ENCODE results near the gene NOTCH2.
"Not testable (repeated sequence)": the region's sequence is repeated elsewhere in the genome, so short reads cannot be mapped to it uniquely, and the experiment has no call there.

NOTCH2 gene

GRCh38 chr1:120069067-120069919 is at the start of gene NOTCH2:
TSS of gene NOTCH2 (minus strand) at chr1:120069662. CDS start at chr1:120069406, 256 bp downstream.
- H3K4me3 Mint-ChIP-seq = peak within 1 kb of the TSS; percentile 68 to 77 (median 72)
- H3K27ac Mint-ChIP-seq; H3K36me3 Mint-ChIP-seq (ENCODE audit: low read depth); H3K9me3 Mint-ChIP-seq; H3K27me3 Mint-ChIP-seq (ENCODE audit: low read depth): not testable (repeated sequence)
- peaks cover 11% of the 10 kb centered on the region for H3K4me1 Mint-ChIP-seq

GRCh38 chr1:120117371-120118177 is 48.1 kb upstream of the NOTCH2 start:
- not testable (repeated sequence) for H3K4me3 Mint-ChIP-seq; H3K9me3 Mint-ChIP-seq; H3K36me3 Mint-ChIP-seq (ENCODE audit: low read depth); H3K27me3 Mint-ChIP-seq (ENCODE audit: low read depth); H3K4me1 Mint-ChIP-seq
- H3K27ac Mint-ChIP-seq = peak overlapping the region; percentile 55 to 81 (median 74)

GRCh38 chr1:120116094-120116493 is 46.6 kb upstream of the NOTCH2 start:
- not testable (repeated sequence) for H3K4me3 Mint-ChIP-seq; H3K9me3 Mint-ChIP-seq; H3K36me3 Mint-ChIP-seq (ENCODE audit: low read depth); H3K27me3 Mint-ChIP-seq (ENCODE audit: low read depth); H3K4me1 Mint-ChIP-seq
- H3K27ac Mint-ChIP-seq = peak overlapping the region; percentile 2 to 4 (median 4)

GRCh38 chr1:120113134-120113533 is 43.7 kb upstream of the NOTCH2 start:
- not testable (repeated sequence) for H3K36me3 Mint-ChIP-seq (ENCODE audit: low read depth); H3K4me1 Mint-ChIP-seq; H3K4me3 Mint-ChIP-seq; H3K27me3 Mint-ChIP-seq (ENCODE audit: low read depth); H3K9me3 Mint-ChIP-seq; H3K27ac Mint-ChIP-seq

GRCh38 chr1:120112212-120112611 is 42.8 kb upstream of the NOTCH2 start:
- not testable (repeated sequence) for H3K27me3 Mint-ChIP-seq (ENCODE audit: low read depth); H3K4me3 Mint-ChIP-seq; H3K4me1 Mint-ChIP-seq; H3K36me3 Mint-ChIP-seq (ENCODE audit: low read depth); H3K9me3 Mint-ChIP-seq
- H3K27ac Mint-ChIP-seq = peak overlapping the region in 1 of 3 experiments; percentile 54

- not testable (repeated sequence) for H3K27ac Mint-ChIP-seq; H3K36me3 Mint-ChIP-seq (ENCODE audit: low read depth); H3K4me3 Mint-ChIP-seq; H3K27me3 Mint-ChIP-seq (ENCODE audit: low read depth); H3K9me3 Mint-ChIP-seq; H3K4me1 Mint-ChIP-seq
Observed at GRCh38 chr1:120111771-120112170, 42.3 kb upstream of the NOTCH2 start.

- H3K4me1 Mint-ChIP-seq; H3K27ac Mint-ChIP-seq; H3K4me3 Mint-ChIP-seq; H3K36me3 Mint-ChIP-seq (ENCODE audit: low read depth); H3K27me3 Mint-ChIP-seq (ENCODE audit: low read depth); H3K9me3 Mint-ChIP-seq: not testable (repeated sequence)
Observed at GRCh38 chr1:120111008-120111407, 41.5 kb upstream of the NOTCH2 start.

GRCh38 chr1:120109656-120110055 is 40.2 kb upstream of the NOTCH2 start:
- not testable (repeated sequence) for H3K27ac Mint-ChIP-seq

GRCh38 chr1:120109180-120109579 is 39.7 kb upstream of the NOTCH2 start:
- not testable (repeated sequence) for H3K4me1 Mint-ChIP-seq; H3K27ac Mint-ChIP-seq; H3K27me3 Mint-ChIP-seq (ENCODE audit: low read depth); H3K36me3 Mint-ChIP-seq (ENCODE audit: low read depth); H3K4me3 Mint-ChIP-seq; H3K9me3 Mint-ChIP-seq

More at GRCh38 chr1:120109656-120110055, 40.2 kb upstream of the NOTCH2 start:
- not testable (repeated sequence) for H3K27me3 Mint-ChIP-seq (ENCODE audit: low read depth); H3K9me3 Mint-ChIP-seq; H3K36me3 Mint-ChIP-seq (ENCODE audit: low read depth); H3K4me1 Mint-ChIP-seq; H3K4me3 Mint-ChIP-seq

GRCh38 chr1:120105288-120105687 is 35.8 kb upstream of the NOTCH2 start:
- not testable (repeated sequence) for H3K4me1 Mint-ChIP-seq; H3K9me3 Mint-ChIP-seq; H3K27ac Mint-ChIP-seq; H3K36me3 Mint-ChIP-seq (ENCODE audit: low read depth); H3K4me3 Mint-ChIP-seq; H3K27me3 Mint-ChIP-seq (ENCODE audit: low read depth)

- not testable (repeated sequence) for H3K4me3 Mint-ChIP-seq; H3K4me1 Mint-ChIP-seq; H3K9me3 Mint-ChIP-seq; H3K36me3 Mint-ChIP-seq (ENCODE audit: low read depth); H3K27me3 Mint-ChIP-seq (ENCODE audit: low read depth); H3K27ac Mint-ChIP-seq
Observed at GRCh38 chr1:120103768-120104167, 34.3 kb upstream of the NOTCH2 start.

GRCh38 chr1:120101593-120101992 is 32.1 kb upstream of the NOTCH2 start:
- not testable (repeated sequence) for H3K4me1 Mint-ChIP-seq; H3K27ac Mint-ChIP-seq; H3K27me3 Mint-ChIP-seq (ENCODE audit: low read depth); H3K4me3 Mint-ChIP-seq; H3K36me3 Mint-ChIP-seq (ENCODE audit: low read depth); H3K9me3 Mint-ChIP-seq

- H3K9me3 Mint-ChIP-seq; H3K27ac Mint-ChIP-seq; H3K36me3 Mint-ChIP-seq (ENCODE audit: low read depth); H3K4me3 Mint-ChIP-seq; H3K27me3 Mint-ChIP-seq (ENCODE audit: low read depth); H3K4me1 Mint-ChIP-seq: not testable (repeated sequence)
Observed at GRCh38 chr1:120100590-120100989, 31.1 kb upstream of the NOTCH2 start.

GRCh38 chr1:120098986-120099759 is 29.7 kb upstream of the NOTCH2 start:
- not testable (repeated sequence) for H3K4me3 Mint-ChIP-seq; H3K36me3 Mint-ChIP-seq (ENCODE audit: low read depth); H3K27me3 Mint-ChIP-seq (ENCODE audit: low read depth); H3K9me3 Mint-ChIP-seq; H3K4me1 Mint-ChIP-seq; H3K27ac Mint-ChIP-seq
